Raji (cell line): ENCODE results near the gene APBB1IP.

Experiments used
- POLR2A ChIP-seq: IDR thresholded peaks from 2 replicates; pipeline ENCODE4 v1.6.1; 2011; ENCODE audit warnings: low read depth, low read length, control low read depth; ENCODE audit not compliant: insufficient read depth

Gene APBB1IP, protein sequence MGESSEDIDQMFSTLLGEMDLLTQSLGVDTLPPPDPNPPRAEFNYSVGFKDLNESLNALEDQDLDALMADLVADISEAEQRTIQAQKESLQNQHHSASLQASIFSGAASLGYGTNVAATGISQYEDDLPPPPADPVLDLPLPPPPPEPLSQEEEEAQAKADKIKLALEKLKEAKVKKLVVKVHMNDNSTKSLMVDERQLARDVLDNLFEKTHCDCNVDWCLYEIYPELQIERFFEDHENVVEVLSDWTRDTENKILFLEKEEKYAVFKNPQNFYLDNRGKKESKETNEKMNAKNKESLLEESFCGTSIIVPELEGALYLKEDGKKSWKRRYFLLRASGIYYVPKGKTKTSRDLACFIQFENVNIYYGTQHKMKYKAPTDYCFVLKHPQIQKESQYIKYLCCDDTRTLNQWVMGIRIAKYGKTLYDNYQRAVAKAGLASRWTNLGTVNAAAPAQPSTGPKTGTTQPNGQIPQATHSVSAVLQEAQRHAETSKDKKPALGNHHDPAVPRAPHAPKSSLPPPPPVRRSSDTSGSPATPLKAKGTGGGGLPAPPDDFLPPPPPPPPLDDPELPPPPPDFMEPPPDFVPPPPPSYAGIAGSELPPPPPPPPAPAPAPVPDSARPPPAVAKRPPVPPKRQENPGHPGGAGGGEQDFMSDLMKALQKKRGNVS

GRCh38 chr10:26437637-26438461 lies at the start of gene APBB1IP:
TSS of gene APBB1IP (plus strand) at chr10:26438341. CDS start at chr10:26492327, 53,986 bp downstream.
- TF ChIP-seq POLR2A: peak; percentile 60

GRCh38 chr10:26389533-26389932 lies 48.6 kb upstream of the APBB1IP start:
- no peak for TF ChIP-seq POLR2A

DNA sequence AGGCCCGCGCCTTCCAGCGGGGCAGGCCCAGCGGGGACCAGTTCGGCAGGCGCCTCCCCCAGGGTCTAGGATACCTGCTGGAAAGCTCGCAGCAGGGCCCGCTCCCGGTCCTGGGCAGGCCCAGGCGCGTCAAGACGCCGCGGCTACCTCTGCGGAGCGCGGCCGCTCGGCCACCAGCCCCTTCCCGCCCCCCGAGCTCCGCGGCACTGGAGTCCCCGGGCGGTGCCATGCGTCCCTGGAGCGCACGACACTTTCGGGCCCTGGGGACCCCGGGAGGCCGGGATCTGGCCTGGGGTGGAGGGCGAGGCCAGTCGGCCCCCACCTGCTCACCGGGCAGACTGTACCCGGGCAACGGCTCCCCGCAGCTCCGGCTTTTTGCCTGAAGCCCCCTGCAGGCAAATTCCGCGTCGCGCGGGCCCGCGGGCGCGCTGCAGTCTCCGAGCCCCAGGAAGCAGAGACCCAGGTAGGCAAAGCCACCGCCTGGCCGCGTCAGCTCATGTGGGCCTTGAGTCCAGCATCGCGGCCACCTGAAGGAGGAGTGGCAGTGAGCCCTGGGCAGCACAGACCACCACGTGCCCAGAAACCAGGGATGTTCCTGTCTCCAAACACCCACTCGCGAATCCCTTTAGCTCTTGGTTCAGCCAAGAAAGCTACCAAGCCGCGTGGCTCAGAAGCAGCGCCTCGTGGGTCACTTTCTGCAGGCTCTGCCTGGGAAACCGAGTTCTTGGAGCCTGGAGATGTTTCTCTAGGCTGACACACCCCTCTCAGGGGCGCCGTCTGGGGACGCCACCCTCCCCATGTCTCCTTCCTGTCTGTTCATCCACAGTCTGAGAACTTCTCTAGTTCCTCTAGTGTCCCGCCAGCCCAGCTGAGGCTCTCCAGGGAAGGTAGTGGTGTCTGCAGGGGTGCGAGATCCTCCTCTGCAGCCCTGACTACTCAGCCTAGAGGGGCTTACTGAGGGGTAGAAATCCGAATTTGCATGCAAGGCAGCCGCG lies 46.1 kb upstream of the APBB1IP start:
- TF ChIP-seq POLR2A: no peak

- TF ChIP-seq POLR2A: no peak
Observed at GRCh38 chr10:26407406-26407969, 30.7 kb upstream of the APBB1IP start.

GRCh38 chr10:26408858-26409494 lies 29.2 kb upstream of the APBB1IP start:
- TF ChIP-seq POLR2A: no peak

DNA sequence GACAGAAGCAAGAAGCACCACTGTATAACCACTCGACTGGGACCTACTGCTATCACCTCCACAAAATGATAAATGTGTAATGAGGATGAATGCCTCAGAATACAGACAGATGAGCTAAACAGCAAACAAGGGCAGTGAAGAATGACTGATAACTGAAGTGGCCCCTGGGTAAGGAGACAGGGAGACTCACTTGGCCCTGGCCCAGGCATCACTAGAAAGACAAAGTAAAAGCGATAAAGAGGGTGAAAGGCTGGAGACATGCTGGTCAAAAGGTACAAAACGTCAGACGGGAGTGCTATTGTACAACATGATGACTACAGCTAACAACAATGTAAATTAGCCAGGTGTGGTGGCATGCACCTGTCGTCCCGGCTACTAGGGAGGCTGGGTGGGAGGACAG lies 27.8 kb upstream of the APBB1IP start:
- no peak for TF ChIP-seq POLR2A

DNA sequence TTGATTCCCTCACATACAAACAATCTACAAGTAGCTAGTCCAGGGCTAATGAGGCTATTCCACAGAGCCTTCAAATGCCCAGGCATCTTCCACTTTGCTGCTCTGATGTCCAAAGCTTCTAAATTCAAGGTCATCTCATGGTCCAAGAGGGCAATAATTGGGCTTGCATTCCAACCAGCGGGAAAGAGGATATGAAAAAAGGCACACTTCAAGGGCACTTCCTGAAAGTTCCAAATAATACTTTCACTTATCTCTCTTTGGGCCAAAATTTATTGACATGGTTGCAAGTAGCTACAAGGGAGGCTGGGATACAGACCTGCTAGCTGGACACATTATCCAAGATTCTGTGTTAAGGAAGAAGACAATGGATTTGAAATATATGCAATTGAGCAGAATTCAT lies 25.2 kb upstream of the APBB1IP start:
- TF ChIP-seq POLR2A: no peak

- TF ChIP-seq POLR2A: no peak
Observed at GRCh38 chr10:26413375-26413774, 24.8 kb upstream of the APBB1IP start.

DNA sequence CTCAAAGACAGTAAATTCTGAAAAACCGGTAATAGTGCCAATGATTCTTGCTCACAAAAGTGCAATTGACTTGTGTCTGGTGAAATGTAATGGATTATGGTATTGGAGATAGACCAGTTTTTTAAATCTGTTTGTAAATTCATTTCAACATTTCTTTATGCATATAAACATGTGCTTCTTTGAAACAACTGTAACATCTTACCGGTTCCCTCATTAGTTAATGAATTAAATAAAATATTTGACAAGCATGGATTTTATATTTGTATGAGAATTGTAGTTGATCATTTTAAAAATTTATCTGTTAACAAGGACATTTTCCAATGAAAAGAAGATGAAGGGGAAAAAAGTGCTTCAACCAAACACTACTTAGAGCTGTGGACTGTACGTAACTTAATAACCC lies 21.0 kb upstream of the APBB1IP start:
- no peak for TF ChIP-seq POLR2A

DNA sequence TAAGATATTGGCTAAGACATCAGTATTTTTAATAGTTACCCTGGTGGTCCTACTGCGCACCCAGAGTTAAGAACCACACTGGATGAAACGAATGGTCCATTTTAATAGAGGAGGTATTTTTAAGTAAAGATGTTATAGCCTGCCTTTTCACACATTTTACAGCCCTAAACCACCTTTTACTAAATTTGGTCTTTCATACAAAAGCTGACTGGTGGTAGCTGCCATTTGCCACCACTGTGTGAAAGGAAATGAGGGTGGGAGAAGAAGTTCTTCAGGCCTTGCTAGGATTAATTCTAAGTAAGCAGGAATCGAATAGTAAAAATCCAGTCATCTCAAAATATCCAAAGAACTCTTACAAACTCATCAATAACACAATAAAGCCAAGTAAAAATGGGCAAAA lies 15.2 kb upstream of the APBB1IP start:
- TF ChIP-seq POLR2A: no peak

- no peak for TF ChIP-seq POLR2A
Observed at GRCh38 chr10:26423722-26424121, 14.4 kb upstream of the APBB1IP start.

GRCh38 chr10:26430641-26431163 lies 7.4 kb upstream of the APBB1IP start:
- no peak for TF ChIP-seq POLR2A

GRCh38 chr10:26432938-26433337 lies 5.2 kb upstream of the APBB1IP start:
- no peak for TF ChIP-seq POLR2A

GRCh38 chr10:26435852-26436251 lies 2.3 kb upstream of the APBB1IP start:
- TF ChIP-seq POLR2A: no peak

DNA sequence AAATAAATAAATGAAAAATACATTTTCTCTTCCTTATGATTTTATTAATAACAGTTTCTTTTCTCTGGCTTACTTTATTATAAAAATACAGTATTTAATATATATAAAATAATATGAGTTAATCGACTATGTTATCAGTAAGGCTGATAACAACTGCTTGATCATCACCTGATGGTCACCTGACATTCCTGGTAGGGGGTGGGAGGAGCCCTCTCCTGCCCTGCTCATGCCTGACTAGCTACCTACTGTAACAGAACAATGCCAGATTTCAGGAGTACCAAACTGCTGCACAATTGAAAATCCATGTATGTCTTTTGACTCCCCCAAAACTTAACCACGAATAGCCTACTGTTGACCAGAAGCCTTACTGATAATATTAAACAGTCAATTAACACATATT lies 1.3 kb upstream of the APBB1IP start:
- no peak for TF ChIP-seq POLR2A
